ENCODE results near the gene FGF4. TPM values are rescaled to one million over a fixed set of nuclear protein-coding genes. Genes with fewer than 3 reads are reported as not detected.

Gene FGF4
- total RNA-seq, 2 donors from 2014 or later: not detected

GRCh38 chr11:69819541-69820070 lies 44.5 kb upstream of the FGF4 start:
- intact Hi-C loops (cut with DNase I): no loop called here
- H3K27ac ChIP-seq: no peak overlapping the region
- no peak overlapping the region for H3K4me3 ChIP-seq
- DNase-seq: no peak
- H3K27me3 ChIP-seq: peaks cover 52% of the 10 kb centered on the region
- no peaks in the 10 kb centered on the region for H3K36me3 ChIP-seq
- TF ChIP-seq CTCF (IDR thresholded peaks at IDR 0.05): no peak
- no peaks in the 10 kb centered on the region for H3K4me1 ChIP-seq
- no peak overlapping the region for H3K9ac ChIP-seq (ENCODE audit: low read depth in 2 of 2, low read length in 2 of 2)
- no peaks in the 10 kb centered on the region for H3K9me3 ChIP-seq

GRCh38 chr11:69818603-69819441 lies 43.7 kb upstream of the FGF4 start, which contains the start of gene FGF3:
Gene FGF3 (minus strand): TSS chr11:69819416. CDS start chr11:69818933, 483 bp downstream.
- H3K9ac ChIP-seq (ENCODE audit: low read depth in 2 of 2, low read length in 2 of 2): no peak within 1 kb of the TSS
- H3K4me3 ChIP-seq: no peak within 1 kb of the TSS
- intact Hi-C loops (cut with DNase I): no loop called here
- no peaks in the 10 kb centered on the region for H3K36me3 ChIP-seq
- H3K9me3 ChIP-seq: no peaks in the 10 kb centered on the region
- no peak for DNase-seq
- H3K27me3 ChIP-seq: peaks cover 52% of the 10 kb centered on the region
- no peaks in the 10 kb centered on the region for H3K4me1 ChIP-seq
- no peak within 1 kb of the TSS for H3K27ac ChIP-seq
- TF ChIP-seq CTCF (IDR thresholded peaks at IDR 0.05): no peak

DNA sequence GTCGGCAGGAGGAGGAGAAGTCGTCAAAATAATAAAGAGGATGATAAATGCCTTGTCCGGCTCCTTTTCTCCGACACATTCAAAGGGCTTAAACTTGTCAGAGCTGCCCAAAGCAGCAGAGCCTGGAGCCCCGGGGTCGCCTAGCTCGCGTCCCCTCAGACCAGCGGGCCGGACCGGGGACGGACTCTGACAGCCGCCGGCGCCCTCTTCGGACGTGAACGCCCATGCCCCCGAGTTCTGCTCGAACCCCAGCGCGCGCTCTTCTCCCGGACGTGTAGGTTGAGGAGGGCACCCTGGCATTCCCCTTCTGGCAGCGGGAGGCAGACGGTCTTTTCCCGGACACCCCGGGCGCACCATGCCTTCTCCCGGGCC lies 43.1 kb upstream of the FGF4 start:
- no peak for TF ChIP-seq CTCF (IDR thresholded peaks at IDR 0.05)
- intact Hi-C loops (cut with DNase I): no loop called here
- Histone ChIP-seq H3K4me1 (no peaks in the 10 kb centered on the region), H3K36me3 (no peaks in the 10 kb centered on the region), H3K27ac (no peak overlapping the region), H3K4me3 (no peak overlapping the region), H3K27me3 (peaks cover 52% of the 10 kb centered on the region), H3K9me3 (no peaks in the 10 kb centered on the region), H3K9ac (ENCODE audit: low read depth in 2 of 2, low read length in 2 of 2) (no peak overlapping the region)
- DNase-seq: no peak

- H3K9ac ChIP-seq (ENCODE audit: low read depth in 2 of 2, low read length in 2 of 2): no peak overlapping the region
- peaks cover 52% of the 10 kb centered on the region for H3K27me3 ChIP-seq
- intact Hi-C loops (cut with DNase I): no loop called here
- H3K27ac ChIP-seq: no peak overlapping the region
- H3K9me3 ChIP-seq: no peaks in the 10 kb centered on the region
- no peak overlapping the region for H3K4me3 ChIP-seq
- H3K4me1 ChIP-seq: no peaks in the 10 kb centered on the region
- TF ChIP-seq CTCF (IDR thresholded peaks at IDR 0.05): no peak
- DNase-seq: no peak
- H3K36me3 ChIP-seq: no peaks in the 10 kb centered on the region
Measured at GRCh38 chr11:69817265-69818230, 42.4 kb upstream of the FGF4 start.

DNA sequence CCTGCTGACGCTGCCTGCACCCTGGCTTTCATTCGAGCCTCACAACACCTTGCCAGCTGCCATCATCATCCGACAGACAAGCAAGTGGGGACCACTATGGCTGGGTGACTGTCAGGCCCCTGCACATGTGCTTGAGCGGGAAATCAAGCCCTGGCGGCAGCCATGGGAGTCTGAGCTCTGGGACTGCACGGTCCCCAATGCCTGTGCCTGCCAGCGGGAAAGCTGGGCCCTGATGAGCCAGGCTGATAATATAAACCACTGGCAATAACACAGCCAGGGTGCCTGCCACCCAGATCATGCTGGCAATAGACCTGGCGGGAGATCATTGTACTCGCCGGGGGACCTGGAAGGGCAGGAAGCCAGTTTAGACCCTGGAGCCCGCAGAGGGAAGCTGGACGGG lies 41.5 kb upstream of the FGF4 start:
- DNase-seq: no peak
- Histone ChIP-seq H3K4me3 (no peak overlapping the region), H3K36me3 (no peaks in the 10 kb centered on the region), H3K27me3 (peaks cover 52% of the 10 kb centered on the region), H3K9me3 (no peaks in the 10 kb centered on the region), H3K4me1 (no peaks in the 10 kb centered on the region), H3K9ac (ENCODE audit: low read depth in 2 of 2, low read length in 2 of 2) (no peak overlapping the region), H3K27ac (no peak overlapping the region)
- no peak for TF ChIP-seq CTCF (IDR thresholded peaks at IDR 0.05)
- intact Hi-C loops (cut with DNase I): no loop called here
